Measurements from ENCODE around the gene FANCE. TPM values are rescaled to one million over a fixed set of nuclear protein-coding genes. Genes with fewer than 3 reads are reported as not detected.
A peak's percentile ranks its signal among the peaks of the same experiment; 100 is the strongest.

FANCE gene
- total and polyA plus RNA-seq, 9 of the 15 experiments (the other 6 are each of a cell fraction or from before 2014, with no cell fraction given): 5.7 to 30.2 (median 17.0) TPM

DNA sequence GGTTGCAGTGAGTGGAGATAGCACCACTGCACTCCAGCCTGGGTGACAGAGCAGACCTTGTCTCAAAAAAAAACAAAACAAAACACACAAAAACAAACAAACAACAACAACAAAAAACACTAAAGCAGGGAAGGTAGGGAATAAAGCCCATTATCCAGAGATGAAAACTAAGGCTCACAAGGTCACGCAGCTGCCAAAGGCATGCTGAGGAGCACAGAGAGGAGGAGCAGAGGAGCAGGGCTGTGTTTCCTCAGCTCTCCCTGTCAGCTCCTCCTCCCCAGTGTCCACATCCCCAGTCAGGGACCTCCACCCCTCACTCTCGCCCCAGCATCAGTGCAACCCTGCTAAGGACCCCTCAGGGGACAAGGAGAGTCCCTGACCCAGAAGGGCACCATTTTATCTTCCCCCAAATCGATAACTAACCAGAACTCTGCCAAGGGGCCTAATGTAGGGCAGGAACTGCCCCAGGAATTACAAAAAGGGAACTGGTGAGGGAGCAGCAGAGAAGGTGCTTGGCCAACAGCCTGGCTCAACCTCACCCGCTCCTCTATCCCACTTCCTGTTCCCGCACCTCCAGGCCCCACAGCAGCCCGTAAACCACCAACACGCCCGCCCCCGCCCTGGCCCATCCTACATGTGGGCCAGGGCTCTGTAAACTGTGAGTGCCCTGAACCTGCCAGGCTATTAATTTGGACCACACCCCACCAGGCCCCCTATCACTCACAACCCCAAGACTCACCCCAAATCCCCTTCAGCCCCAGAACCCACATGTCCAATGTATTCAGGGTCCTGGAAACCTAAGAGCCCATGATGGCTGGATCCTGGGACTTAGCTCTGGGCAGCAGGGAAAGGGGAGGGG is 35.7 kb downstream of the FANCE start (continued):
- no peak for TF ChIP-seq NONO (IDR thresholded peaks at IDR 0.05; ENCODE audit: low read depth in 2 of 2, low read length in 1 of 2)
- TF ChIP-seq, protein P1, sequence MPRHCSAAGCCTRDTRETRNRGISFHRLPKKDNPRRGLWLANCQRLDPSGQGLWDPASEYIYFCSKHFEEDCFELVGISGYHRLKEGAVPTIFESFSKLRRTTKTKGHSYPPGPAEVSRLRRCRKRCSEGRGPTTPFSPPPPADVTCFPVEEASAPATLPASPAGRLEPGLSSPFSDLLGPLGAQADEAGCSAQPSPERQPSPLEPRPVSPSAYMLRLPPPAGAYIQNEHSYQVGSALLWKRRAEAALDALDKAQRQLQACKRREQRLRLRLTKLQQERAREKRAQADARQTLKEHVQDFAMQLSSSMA (CRISPR knock-in tag; IDR thresholded peaks at IDR 0.05): no peak
- no peak for TF ChIP-seq TOE1 (IDR thresholded peaks at IDR 0.05; ENCODE audit: borderline replicate concordance)
- TF ChIP-seq TOE1 (CRISPR knock-in tag; IDR thresholded peaks at IDR 0.05; ENCODE audit: borderline replicate concordance, low read depth): no peak
- no peak for TF ChIP-seq HMGN3 (IDR thresholded peaks at IDR 0.05; ENCODE audit: borderline replicate concordance, extremely low read depth, insufficient read length, low read depth, low read length)
- TF ChIP-seq, protein P2, sequence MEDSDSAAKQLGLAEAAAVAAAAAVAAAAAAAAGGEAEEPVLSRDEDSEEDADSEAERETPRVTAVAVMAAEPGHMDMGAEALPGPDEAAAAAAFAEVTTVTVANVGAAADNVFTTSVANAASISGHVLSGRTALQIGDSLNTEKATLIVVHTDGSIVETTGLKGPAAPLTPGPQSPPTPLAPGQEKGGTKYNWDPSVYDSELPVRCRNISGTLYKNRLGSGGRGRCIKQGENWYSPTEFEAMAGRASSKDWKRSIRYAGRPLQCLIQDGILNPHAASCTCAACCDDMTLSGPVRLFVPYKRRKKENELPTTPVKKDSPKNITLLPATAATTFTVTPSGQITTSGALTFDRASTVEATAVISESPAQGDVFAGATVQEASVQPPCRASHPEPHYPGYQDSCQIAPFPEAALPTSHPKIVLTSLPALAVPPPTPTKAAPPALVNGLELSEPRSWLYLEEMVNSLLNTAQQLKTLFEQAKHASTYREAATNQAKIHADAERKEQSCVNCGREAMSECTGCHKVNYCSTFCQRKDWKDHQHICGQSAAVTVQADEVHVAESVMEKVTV (CRISPR knock-in tag; IDR thresholded peaks at IDR 0.05): no peak
- TF ChIP-seq PHF20 (IDR thresholded peaks at IDR 0.05; ENCODE audit: partially characterized antibody): no peak
- TF ChIP-seq, protein P3, sequence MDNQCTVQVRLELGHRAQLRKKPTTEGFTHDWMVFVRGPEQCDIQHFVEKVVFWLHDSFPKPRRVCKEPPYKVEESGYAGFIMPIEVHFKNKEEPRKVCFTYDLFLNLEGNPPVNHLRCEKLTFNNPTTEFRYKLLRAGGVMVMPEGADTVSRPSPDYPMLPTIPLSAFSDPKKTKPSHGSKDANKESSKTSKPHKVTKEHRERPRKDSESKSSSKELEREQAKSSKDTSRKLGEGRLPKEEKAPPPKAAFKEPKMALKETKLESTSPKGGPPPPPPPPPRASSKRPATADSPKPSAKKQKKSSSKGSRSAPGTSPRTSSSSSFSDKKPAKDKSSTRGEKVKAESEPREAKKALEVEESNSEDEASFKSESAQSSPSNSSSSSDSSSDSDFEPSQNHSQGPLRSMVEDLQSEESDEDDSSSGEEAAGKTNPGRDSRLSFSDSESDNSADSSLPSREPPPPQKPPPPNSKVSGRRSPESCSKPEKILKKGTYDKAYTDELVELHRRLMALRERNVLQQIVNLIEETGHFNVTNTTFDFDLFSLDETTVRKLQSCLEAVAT (IDR thresholded peaks at IDR 0.05): peak in 1 of 2 experiments; percentile 68; a peak in 2 of 4 replicates
- TF ChIP-seq ETV6 (IDR thresholded peaks at IDR 0.05; ENCODE audit: borderline replicate concordance in 1 of 2, low read depth in 2 of 2, low read length in 1 of 2): no peak
- TF ChIP-seq ETV6 (CRISPR knock-in tag; IDR thresholded peaks at IDR 0.05; ENCODE audit: borderline replicate concordance): no peak
- TF ChIP-seq OTX1 (CRISPR knock-in tag; IDR thresholded peaks at IDR 0.05): no peak
- TF ChIP-seq, protein P4, sequence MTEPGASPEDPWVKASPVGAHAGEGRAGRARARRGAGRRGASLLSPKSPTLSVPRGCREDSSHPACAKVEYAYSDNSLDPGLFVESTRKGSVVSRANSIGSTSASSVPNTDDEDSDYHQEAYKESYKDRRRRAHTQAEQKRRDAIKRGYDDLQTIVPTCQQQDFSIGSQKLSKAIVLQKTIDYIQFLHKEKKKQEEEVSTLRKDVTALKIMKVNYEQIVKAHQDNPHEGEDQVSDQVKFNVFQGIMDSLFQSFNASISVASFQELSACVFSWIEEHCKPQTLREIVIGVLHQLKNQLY (CRISPR knock-in tag; conservative IDR thresholded peaks at IDR 0.05): no peak
- no peak for TF ChIP-seq SLC30A9 (CRISPR knock-in tag; IDR thresholded peaks at IDR 0.05)
- TF ChIP-seq ZNF146 (CRISPR knock-in tag; IDR thresholded peaks at IDR 0.05; ENCODE audit: unreplicated experiment): no peak
- TF ChIP-seq, protein P5, sequence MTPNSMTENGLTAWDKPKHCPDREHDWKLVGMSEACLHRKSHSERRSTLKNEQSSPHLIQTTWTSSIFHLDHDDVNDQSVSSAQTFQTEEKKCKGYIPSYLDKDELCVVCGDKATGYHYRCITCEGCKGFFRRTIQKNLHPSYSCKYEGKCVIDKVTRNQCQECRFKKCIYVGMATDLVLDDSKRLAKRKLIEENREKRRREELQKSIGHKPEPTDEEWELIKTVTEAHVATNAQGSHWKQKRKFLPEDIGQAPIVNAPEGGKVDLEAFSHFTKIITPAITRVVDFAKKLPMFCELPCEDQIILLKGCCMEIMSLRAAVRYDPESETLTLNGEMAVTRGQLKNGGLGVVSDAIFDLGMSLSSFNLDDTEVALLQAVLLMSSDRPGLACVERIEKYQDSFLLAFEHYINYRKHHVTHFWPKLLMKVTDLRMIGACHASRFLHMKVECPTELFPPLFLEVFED (CRISPR knock-in tag; conservative IDR thresholded peaks at IDR 0.05): no peak; the same call in 1 of the 2 replicates
- TF ChIP-seq, protein P6, sequence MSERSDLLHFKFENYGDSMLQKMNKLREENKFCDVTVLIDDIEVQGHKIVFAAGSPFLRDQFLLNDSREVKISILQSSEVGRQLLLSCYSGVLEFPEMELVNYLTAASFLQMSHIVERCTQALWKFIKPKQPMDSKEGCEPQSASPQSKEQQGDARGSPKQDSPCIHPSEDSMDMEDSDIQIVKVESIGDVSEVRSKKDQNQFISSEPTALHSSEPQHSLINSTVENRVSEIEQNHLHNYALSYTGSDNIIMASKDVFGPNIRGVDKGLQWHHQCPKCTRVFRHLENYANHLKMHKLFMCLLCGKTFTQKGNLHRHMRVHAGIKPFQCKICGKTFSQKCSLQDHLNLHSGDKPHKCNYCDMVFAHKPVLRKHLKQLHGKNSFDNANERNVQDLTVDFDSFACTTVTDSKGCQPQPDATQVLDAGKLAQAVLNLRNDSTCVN (CRISPR knock-in tag; IDR thresholded peaks at IDR 0.05): no peak; the same call in 1 of the 2 replicates
- TF ChIP-seq SMAD3 (CRISPR knock-in tag; conservative IDR thresholded peaks at IDR 0.05): no peak
- TF ChIP-seq RBM15 (IDR thresholded peaks at IDR 0.05; ENCODE audit: insufficient read depth, low read length): no peak
